ENCODE measurements around the gene NIF3L1. TPM values are rescaled to one million over a fixed set of nuclear protein-coding genes. Genes with fewer than 3 reads are reported as not detected.
A peak's percentile ranks its signal among the peaks of the same experiment; 100 is the strongest.

Gene NIF3L1
- total and polyA plus RNA-seq, 2 of the 13 experiments (the other 11 are each of a cell fraction or from before 2014, with no cell fraction given): 67.9 to 75.2 TPM

DNA sequence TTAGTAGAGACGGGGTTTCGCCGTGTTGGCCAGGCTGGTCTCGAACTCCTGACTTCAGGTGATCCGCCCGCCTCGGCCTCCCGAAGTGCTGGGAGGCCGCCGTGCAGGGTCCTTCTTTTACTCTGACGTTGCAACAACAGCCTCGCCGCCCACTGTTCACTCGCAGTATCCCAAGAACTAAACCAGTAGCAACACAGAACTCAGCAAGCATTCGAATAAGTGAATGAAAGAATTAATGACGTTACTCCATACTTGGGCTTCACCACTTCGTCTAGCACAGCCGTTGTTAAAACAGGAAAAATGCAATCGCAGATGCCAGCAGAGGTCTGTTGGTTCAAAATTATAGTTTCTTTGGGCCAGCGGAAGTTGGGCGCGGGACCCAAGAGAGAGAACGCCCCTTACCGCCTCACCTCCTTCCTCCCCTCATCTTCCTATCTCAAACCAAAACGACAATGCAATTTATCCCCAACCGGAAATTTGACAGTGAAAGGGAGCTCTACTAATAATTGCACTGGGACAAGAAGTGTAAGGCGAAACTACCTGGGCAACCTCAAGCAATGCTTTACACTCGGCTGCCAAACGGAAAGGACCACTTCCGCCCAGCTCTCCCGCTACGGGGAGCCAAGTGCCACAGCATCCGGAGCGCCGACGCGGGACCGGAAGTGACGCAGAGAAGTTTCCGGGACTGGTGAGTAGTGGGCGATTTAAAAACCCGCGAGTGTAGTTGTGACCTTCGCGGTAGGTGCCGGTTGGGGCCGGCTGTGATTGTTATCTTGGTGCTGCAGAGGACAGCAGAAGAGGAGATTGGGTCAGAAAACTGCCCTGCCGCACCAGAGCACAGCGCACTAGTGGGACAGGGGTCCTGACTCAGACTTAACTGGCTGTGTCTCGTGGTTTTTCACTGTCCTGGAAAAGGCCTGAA lies at the start of gene NIF3L1, which contains the start of gene PPIL3 (continued):
- TF ChIP-seq, protein P1, sequence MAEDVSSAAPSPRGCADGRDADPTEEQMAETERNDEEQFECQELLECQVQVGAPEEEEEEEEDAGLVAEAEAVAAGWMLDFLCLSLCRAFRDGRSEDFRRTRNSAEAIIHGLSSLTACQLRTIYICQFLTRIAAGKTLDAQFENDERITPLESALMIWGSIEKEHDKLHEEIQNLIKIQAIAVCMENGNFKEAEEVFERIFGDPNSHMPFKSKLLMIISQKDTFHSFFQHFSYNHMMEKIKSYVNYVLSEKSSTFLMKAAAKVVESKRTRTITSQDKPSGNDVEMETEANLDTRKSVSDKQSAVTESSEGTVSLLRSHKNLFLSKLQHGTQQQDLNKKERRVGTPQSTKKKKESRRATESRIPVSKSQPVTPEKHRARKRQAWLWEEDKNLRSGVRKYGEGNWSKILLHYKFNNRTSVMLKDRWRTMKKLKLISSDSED (CRISPR knock-in tag; IDR thresholded peaks at IDR 0.05): no peak
- TF ChIP-seq ZNF44 (CRISPR knock-in tag; IDR thresholded peaks at IDR 0.05): peak; percentile 43; the same call in 1 of the 2 replicates
- TF ChIP-seq PPARG (CRISPR knock-in tag; conservative IDR thresholded peaks at IDR 0.05): peak; percentile 74
- TF ChIP-seq, protein P2, sequence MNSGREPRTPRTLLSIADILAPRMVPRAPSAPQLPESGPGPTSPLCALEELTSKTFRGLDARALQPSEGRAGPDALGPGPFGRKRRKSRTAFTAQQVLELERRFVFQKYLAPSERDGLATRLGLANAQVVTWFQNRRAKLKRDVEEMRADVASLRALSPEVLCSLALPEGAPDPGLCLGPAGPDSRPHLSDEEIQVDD (CRISPR knock-in tag; IDR thresholded peaks at IDR 0.05; ENCODE audit: borderline replicate concordance): no peak
- TF ChIP-seq, protein P3, sequence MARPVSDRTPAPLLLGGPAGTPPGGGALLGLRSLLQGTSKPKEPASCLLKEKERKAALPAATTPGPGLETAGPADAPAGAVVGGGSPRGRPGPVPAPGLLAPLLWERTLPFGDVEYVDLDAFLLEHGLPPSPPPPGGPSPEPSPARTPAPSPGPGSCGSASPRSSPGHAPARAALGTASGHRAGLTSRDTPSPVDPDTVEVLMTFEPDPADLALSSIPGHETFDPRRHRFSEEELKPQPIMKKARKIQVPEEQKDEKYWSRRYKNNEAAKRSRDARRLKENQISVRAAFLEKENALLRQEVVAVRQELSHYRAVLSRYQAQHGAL (CRISPR knock-in tag; IDR thresholded peaks at IDR 0.05; ENCODE audit: not compliant biosample characterization): peak; percentile 39
- TF ChIP-seq KDM3A (CRISPR knock-in tag; IDR thresholded peaks at IDR 0.05; ENCODE audit: low read depth): peak; percentile 66; the same call in 1 of the 2 replicates
- no peak for TF ChIP-seq NFIB (CRISPR knock-in tag; IDR thresholded peaks at IDR 0.05; ENCODE audit: borderline replicate concordance)
- no peak for TF ChIP-seq ZSCAN20 (CRISPR knock-in tag; IDR thresholded peaks at IDR 0.05; ENCODE audit: borderline replicate concordance)
- TF ChIP-seq ZBTB38 (CRISPR knock-in tag; IDR thresholded peaks at IDR 0.05): peak; percentile 13
- peak; percentile 85; the same call in 1 of the 2 replicates for TF ChIP-seq ZZZ3 (CRISPR knock-in tag; IDR thresholded peaks at IDR 0.05; ENCODE audit: borderline replicate concordance)
- TF ChIP-seq, protein P4, sequence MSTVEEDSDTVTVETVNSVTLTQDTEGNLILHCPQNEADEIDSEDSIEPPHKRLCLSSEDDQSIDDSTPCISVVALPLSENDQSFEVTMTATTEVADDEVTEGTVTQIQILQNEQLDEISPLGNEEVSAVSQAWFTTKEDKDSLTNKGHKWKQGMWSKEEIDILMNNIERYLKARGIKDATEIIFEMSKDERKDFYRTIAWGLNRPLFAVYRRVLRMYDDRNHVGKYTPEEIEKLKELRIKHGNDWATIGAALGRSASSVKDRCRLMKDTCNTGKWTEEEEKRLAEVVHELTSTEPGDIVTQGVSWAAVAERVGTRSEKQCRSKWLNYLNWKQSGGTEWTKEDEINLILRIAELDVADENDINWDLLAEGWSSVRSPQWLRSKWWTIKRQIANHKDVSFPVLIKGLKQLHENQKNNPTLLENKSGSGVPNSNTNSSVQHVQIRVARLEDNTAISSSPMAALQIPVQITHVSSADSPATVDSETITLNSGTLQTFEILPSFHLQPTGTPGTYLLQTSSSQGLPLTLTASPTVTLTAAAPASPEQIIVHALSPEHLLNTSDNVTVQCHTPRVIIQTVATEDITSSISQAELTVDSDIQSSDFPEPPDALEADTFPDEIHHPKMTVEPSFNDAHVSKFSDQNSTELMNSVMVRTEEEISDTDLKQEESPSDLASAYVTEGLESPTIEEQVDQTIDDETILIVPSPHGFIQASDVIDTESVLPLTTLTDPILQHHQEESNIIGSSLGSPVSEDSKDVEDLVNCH (CRISPR knock-in tag; IDR thresholded peaks at IDR 0.05): 0 out of 2 replicates have a peak, but pooled peaks have one; percentile 34
- TF ChIP-seq, protein P5, sequence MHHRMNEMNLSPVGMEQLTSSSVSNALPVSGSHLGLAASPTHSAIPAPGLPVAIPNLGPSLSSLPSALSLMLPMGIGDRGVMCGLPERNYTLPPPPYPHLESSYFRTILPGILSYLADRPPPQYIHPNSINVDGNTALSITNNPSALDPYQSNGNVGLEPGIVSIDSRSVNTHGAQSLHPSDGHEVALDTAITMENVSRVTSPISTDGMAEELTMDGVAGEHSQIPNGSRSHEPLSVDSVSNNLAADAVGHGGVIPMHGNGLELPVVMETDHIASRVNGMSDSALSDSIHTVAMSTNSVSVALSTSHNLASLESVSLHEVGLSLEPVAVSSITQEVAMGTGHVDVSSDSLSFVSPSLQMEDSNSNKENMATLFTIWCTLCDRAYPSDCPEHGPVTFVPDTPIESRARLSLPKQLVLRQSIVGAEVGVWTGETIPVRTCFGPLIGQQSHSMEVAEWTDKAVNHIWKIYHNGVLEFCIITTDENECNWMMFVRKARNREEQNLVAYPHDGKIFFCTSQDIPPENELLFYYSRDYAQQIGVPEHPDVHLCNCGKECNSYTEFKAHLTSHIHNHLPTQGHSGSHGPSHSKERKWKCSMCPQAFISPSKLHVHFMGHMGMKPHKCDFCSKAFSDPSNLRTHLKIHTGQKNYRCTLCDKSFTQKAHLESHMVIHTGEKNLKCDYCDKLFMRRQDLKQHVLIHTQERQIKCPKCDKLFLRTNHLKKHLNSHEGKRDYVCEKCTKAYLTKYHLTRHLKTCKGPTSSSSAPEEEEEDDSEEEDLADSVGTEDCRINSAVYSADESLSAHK (CRISPR knock-in tag; IDR thresholded peaks at IDR 0.05; ENCODE audit: borderline replicate concordance): no peak
- peak; percentile 52; the same call in 1 of the 2 replicates for TF ChIP-seq ZNF788 (CRISPR knock-in tag; IDR thresholded peaks at IDR 0.05; ENCODE audit: borderline replicate concordance)
- TF ChIP-seq ZNF253 (CRISPR knock-in tag; IDR thresholded peaks at IDR 0.05; ENCODE audit: borderline replicate concordance): peak; percentile 94
- TF ChIP-seq CEBPB (IDR thresholded peaks at IDR 0.05; ENCODE audit: borderline replicate concordance, low read depth, low read length): no peak
- TF ChIP-seq RELA (CRISPR knock-in tag; IDR thresholded peaks at IDR 0.05): no peak
- peak; percentile 19; the same call in 1 of the 2 replicates for TF ChIP-seq NCOR1 (IDR thresholded peaks at IDR 0.05; ENCODE audit: borderline replicate concordance, low read length)
